HG02852 (cell line): ENCODE data around the gene MMP8.

Experiments used
- ATAC-seq: cut with Tn5 transposase; IDR thresholded peaks from one replicate; pipeline ENCODE4 v1.9.1; 2021; ENCODE audit warnings: mild to moderate bottlenecking, moderate library complexity; ENCODE audit not compliant: unreplicated experiment

Gene MMP8

DNA sequence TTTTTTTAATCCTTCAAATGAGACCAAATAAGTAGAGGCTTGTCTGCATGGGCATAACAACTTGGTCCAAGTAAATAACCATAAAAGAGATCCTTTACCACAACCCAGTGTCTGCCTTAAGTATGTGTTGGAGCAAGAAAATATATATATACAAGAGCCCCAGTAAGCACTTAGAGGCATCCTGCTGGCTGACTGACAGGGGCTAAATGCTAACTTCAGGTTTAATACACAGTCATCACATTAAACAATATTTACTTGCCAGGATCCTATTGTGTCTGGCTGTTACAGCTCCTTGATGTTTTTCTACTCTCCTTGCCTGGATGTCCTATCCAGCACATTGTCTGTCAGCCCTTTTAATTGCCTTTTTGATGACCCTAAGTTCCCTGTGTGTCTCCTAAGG lies 62.1 kb downstream of the MMP8 start:
- ATAC-seq = no peak
